Posterior cingulate gyrus (tissue), 11 donors: ENCODE results near the gene MGST2.

Source experiments
- DNase-seq, 10 donors: peaks; one replicate each; pipeline versions ENCODE4 v3.0.0 to v3.0.0-alpha.2; 2020 to 2021; ENCODE audit warnings: mixed read lengths in 3 of 10
- intact Hi-C: fragments of 100-400 bp; cut with DNase I; formaldehyde crosslinking; loops from one replicate; pipeline ENCODE4 v1.15.1; 2023

Gene MGST2

DNA sequence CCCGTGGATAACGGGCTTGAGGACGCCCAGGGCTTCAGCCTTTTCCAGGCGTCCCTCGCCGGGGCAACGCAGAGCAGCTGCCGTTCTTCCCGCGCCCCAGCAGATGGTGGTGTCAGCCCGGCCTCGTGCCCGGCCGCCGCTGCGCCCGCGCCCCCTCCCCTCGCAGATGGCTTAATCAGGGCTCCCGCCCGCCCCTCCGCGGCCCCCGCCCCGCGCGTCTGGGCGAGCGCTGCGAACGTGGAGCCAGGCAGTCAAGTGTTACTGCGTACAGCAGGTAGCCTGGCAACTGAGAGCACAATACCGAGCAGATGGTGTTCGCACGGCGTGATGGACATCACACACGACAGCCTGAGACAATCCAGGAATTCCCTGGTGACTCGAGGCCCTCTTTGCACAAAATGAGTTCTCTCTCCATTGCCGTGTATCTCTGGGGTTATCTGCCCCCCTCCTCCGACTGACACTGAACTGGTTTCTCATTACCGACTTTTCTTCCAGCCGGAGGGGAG is 69.3 kb downstream of the MGST2 start:
- intact Hi-C loops, result loop anchor here (1.0 to 10.0 kb wide), 5 partner anchors 270 to 880 kb away; partner anchors contain the start of gene MAML3
- peak; percentile 78 to 98 (median 88) for DNase-seq

DNA sequence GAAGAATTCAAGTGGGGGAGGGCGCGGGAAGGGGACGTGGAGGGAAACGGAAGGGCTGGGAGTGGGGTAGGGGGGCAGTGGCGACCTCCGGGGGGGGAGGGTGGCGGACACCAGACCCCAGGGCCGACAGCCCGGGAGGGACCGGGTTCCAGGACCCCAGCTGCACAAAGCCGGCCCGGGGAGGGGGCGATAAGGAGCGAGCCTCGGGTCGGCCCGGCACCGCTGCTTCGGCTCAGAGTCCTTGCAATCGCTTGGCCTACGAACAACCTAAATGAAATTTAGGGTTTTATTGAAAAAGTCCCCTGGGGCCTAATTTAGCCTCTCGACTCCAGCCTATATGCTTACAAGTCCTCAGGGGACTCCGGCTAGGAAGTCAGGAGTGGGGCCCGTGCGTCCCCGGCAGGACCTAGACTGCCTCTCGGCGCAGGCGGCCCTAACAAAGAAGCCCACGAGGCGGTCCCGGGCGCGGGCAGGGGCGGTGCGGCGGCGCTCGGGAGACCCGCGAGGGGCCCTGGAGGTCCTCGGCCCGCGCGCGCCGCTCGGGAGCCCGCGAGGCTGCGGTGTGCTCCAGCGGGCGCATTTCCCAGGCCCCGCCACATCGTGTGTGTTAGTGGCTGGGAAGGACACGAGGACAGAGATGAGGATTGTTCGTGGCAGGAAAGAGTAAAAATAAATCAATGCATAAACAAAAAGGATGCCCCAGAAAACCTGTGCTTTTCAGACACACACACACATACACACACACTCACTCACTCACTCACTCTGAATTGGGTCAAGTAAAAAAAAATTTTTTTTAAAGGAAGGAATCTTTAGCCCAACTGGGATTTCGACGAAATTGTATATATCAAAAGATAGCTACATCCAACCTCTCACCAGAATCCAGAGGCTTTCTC is 70.0 kb downstream of the MGST2 start:
- peak in 6 of 10 donors; percentile 13 to 88 (median 44) for DNase-seq
- intact Hi-C loops, result loop anchor here (2.0 to 10.0 kb wide), 4 partner anchors 269 to 879 kb away; partner anchors contain the start of gene MAML3

DNA sequence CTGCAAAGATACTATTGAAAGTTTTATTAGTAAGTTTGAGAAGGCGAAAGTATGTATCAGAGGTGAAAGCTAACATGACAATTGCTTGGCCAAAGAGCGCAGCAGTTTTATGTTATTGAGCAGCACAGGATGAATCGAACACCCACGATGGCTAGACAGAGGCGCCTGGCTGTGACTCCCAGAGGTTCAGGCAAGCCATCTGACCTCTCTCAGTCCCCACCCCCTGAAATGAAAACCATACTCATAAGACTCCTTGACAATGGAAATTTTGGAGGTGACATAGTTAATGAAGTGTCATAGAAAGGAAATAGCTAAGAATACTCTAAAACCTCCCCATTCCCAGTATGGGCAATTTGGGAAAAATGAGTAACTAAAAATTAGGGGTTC is 70.6 kb downstream of the MGST2 start:
- no peak for DNase-seq
- intact Hi-C loops, result loop anchor here (10.0 kb wide), 2 partner anchors 269 to 879 kb away; no protein-coding TSS in a partner anchor

DNA sequence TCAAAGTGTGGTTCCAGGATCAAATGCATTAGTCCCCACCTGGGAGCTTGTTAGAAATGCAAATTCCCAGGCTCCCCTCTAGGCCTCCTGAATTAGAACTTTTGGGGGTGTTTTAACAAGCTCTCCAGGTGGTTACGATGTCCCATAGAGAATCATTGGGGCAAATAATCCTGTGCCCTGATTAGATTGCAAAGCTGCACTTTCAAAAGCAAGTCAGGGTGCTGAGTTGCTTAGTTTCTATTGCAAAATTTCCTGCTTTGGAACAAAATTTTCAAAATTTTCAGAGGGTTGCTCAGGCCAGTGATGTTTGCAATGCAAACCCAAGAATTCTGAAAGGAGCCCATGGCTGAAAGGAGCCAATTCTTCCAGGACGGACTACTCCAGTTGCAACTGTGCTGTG is 71.0 kb downstream of the MGST2 start:
- no peak for DNase-seq
- intact Hi-C loops, result loop anchor here (10.0 kb wide), 2 partner anchors 268 to 878 kb away; no protein-coding TSS in a partner anchor

DNA sequence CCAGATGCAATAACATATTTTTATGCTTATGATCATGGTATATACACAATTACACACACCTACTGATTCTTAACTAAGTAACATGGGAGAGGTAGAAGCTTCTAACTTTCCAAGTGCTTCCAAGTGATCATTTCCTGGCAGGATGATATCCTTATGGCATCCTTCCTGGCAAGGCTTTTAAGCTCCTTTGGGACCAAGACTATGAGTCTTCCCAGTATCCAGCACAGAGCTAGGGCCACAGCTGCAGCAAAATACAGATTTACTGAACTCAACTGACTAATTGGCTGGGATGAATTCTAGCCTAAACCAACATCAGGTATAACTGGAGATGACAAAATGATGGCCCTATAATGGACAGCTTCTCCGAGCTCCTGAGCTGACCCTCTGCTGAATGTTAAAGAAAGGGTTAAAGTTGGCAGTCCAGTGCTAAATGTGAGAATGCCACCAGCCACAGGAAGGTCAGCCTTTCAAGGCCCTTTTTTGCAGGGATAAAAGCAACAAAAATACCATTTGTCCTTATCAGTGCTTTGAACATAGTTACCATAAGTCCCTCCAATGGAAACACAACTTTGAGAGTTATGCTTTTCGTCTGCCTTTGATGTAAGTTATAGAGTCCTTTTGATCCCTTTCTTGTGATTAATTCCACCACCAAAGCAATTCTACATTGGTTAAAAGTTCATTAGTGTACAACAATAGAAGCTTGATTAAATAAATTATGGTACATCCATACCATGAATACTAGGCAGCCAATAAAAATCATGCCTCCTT is 73.4 kb downstream of the MGST2 start:
- no peak for DNase-seq
- intact Hi-C loops, result loop anchor here (10.0 kb wide), 2 partner anchors 266 to 876 kb away; no protein-coding TSS in a partner anchor

DNA sequence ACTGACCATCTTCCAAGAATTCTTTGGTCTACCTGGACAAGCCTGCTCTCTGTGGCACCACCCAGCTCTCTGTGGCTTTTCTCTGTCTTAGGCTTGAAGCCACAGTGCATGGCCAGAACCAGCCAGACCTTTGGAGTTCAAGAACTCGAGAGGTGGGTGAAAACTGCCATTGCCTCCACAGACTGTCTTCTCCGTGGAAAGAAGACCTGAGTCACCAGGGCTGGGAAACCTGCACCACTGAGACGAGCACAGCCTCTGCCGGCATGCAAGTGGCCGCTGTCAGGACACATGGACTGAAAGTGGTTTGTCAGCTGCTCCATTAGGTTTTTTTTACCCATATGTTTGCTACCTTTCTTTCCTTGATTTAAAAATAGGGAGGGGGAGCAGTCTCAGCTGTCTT is 74.5 kb downstream of the MGST2 start:
- peak in 6 of 10 donors; percentile 38 to 92 (median 66) for DNase-seq
- intact Hi-C loops, result no loop called here

DNA sequence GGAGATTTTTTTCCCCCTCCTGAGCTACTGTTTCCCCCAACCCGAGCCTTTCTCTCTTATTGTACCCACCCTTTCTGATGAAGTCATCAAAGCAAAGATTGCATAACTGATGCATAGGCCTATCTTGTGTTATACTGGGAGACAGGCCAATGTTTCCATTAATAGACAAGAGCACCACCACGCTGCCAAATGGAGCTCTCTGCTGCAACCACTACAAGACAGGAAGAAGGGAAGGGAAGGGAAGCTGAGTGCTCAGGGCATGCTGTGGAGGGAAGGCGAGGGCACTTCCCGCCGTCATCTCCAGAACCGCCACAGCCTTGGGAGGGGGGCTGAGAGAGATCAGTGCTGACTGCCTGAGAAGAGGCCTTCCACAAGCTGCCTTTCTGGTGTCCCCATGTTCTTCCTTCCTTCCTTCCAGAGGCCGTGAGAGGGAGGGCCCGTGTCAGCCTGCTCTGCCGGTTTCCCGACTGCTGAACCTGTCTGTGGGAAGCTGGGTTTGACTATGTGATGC is 75.0 kb downstream of the MGST2 start:
- peak in 9 of 10 donors; percentile 40 to 94 (median 56) for DNase-seq
- intact Hi-C loops, result no loop called here

DNA sequence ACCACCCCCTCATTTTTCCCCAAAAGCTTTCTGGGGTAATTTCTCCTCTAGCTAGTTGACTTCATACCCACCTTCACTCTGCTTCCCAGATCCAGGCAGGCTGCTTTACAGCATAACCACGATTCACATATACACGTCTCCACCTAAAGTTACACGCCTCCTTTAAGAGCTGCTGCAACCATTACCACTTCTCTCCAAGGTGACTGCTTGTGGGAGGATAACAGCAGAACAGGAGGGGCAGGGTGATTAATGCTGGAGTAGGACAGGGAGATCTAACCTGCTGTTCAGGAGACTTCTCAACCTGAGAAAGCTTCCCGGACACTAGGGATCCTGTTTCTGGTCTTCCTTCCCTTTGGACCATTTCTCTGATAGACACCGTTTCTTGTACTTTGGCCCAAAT is 77.4 kb downstream of the MGST2 start:
- intact Hi-C loops, result no loop called here
- no peak for DNase-seq

DNA sequence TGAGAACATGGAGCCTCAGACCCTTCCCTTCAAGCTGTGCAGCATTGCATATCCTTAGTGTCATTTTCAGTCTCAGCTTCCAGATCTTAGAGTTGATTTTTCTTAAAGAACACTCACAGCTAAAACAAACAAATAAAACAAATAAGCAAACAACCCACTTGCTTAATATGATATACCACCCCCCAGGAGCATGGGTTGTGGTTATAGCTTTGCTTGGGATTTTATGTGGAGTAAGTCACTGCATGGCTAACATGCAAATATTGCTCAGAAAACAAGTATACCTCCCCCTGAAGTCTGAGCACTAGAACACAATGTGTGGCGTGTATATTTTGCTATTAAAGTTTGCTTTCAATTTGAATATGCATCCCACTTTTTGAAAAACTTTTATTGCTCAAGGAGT is 78.6 kb downstream of the MGST2 start:
- DNase-seq, result no peak
- intact Hi-C loops, result no loop called here

DNA sequence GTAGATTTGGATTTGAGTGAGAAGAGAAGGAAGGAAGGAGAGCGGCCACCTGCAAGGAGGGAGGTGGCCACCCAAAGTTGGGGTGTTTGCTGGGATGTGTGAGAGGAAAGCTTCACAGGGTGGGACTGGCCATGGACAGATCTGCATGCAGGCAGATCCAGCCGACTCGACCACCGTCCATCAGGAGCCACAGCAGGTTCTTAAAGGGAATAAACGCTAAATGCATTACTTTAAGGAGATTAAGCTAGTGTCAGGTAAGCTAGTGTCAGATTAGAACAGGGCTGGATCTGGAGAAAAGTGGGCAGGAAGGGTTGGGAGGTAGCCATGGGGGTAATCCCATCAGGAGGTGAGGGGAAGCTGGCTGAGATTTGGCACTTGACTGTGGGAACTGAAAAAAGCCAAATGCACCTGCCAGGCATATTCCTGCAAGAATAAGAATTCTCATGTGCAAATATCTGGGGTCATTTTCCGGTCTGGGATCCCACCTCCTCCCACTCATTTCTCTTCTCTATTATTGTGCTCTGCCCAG is 79.6 kb downstream of the MGST2 start:
- no peak for DNase-seq
- intact Hi-C loops, result no loop called here

DNA sequence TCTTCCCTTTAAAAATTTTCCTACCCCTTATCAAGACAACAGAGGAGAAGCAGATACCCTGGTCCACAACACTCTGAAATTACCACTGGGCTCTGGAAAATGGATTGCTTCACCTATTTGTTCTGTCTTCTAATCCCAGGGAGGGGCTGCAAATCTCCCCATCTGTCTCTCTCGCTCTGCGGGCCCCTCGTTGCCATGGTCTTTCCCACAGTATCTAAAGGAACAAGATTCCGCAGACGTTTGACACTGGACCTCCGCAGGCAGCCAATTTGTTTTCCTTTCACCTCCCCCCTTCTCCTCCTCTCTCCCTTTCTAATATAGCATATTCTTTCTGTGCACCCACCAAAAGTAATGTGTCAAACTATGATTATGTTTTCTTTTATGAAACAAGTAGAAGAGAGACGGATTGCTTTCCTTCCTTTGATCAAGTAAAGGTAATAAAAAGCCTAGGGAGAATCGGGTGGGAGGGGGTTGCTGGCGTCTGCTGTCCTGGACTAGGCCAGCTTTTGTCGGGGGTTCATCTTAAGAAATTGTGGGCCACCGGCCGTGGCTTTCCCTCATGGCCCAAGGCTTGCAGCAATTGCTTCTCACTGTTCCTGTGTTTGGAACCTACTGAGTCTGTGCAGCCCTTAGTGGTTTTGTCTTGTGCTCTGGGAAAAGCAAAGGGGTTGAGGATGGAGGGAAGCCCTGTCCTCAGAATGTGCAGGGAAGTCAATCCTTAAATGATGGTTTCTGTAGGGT is 81.0 kb downstream of the MGST2 start:
- no peak for DNase-seq
- intact Hi-C loops, result no loop called here

DNA sequence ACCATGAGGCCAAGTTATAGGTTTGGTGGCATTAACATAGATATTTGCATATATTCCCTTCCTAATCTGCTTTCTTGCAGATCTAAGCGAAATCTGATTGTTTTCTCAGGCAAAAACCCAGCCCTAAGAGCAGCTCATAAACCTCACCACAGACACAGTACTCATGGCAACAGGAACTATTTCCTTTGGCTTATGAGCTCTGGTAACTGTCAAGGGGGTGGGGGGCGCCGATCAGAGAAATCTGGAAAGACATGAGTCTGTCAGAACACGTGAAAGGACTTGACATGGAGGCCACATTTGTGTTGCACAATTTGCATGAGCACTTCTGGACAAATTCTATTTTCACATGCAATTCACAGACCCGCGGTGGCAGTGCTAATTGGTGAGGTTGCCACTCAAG is 83.7 kb downstream of the MGST2 start:
- intact Hi-C loops, result no loop called here
- DNase-seq, result no peak

DNA sequence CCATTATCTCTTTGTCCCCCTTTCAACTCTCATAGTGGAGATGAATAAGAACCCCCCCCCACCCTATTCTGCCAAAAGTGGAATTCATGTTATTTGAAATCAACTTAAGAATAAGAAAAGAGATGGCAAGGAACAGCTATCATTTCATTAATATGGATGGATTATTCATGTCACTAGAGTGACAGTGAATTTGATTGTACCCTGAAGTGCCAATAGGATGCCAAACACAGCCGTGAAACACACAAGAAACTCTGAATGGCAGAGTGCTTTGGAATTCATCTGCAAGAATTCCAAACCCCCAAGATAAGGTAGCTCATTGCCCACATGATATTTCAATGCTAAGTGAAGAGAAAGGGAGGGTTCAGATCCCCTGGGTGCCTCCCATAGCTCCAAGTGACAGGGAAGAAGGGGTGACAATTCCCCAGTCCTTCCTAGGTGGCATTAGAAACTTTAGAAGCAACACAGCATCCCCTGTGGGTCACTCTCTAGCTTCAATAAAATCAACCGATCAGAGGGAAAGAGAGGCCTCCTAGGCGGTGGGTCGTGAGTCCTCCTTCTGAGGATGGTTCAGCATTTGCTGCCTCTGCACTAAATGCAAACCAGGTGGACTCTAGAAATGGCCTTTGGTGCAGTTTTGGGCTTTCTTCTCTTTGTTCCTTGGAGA is 84.3 kb downstream of the MGST2 start:
- no peak for DNase-seq
- intact Hi-C loops, result no loop called here

DNA sequence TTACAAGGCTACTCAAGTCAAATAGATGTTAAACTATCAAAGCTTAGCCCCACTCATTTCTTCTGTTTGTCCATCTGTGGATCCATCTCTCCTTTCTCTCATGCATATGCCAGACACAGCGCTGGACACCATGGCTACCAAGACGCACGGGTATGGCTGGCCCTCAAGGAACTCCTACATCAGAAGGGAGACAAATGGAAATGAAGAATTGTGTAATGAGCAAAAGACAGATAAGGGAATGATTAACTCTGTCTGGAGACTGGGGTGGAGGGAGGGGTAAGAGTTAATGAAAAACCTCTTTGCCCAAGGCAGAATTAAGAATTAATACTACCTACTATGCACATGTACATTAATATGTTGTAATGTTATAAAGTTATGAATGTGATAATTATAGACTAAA is 88.1 kb downstream of the MGST2 start:
- no peak for DNase-seq
- intact Hi-C loops, result no loop called here
